Activated T-cell treated with anti-CD3 and anti-CD28 coated beads, Interleukin-2, amount 50 U/mL, for 24 hours (primary cell): Measurements from ENCODE around the gene C16orf74.

ENCODE experiments used
- DNase-seq: peaks from one replicate; pipeline ENCODE4 v3.0.0-alpha.2; 2020
- H3K27ac Mint-ChIP-seq: 2 replicates; pipeline ENCODE4 v1.8.0; 2020; ENCODE audit warnings: mild to moderate bottlenecking, mixed read lengths
- H3K27me3 Mint-ChIP-seq: 2 replicates; pipeline ENCODE4 v1.8.0; 2020; ENCODE audit warnings: mixed read lengths
- H3K36me3 Mint-ChIP-seq: 2 replicates; pipeline ENCODE4 v1.8.0; 2020; ENCODE audit warnings: low read depth, mixed read lengths
- H3K4me1 Mint-ChIP-seq: 2 replicates; pipeline ENCODE4 v1.8.0; 2020; ENCODE audit warnings: low read depth, mixed read lengths
- H3K4me3 Mint-ChIP-seq: 2 replicates; pipeline ENCODE4 v1.8.0; 2020; ENCODE audit warnings: mild to moderate bottlenecking, moderate library complexity, mixed read lengths
- H3K9me3 Mint-ChIP-seq: 2 replicates; pipeline ENCODE4 v1.8.0; 2020; ENCODE audit warnings: mixed read lengths

Gene C16orf74

GRCh38 chr16:85709766-85710585 is 40.9 kb downstream of the C16orf74 start:
- no peaks in the 10 kb centered on the region for H3K4me1 Mint-ChIP-seq

DNA sequence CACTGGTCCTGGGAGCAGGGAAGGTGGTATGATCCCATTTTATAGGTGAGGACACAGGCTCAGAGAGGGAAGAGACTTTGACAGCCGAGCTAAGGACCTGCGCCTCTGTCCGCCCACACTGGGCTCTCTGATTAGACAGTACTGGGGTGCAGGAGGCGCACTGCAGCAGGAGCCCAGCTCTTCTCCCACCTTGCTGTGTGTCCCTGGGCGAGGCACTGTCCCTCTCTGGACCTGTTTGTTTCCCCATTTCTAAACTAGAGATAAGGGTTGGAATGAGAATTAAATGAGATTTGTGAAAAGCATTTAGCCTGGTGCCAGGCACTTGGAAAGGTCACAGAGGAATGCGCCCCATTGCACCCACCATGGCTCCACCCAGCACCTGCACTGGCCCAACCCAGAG is 42.6 kb downstream of the C16orf74 start:
- H3K4me1 Mint-ChIP-seq: no peaks in the 10 kb centered on the region
- no peaks in the 10 kb centered on the region for H3K27me3 Mint-ChIP-seq
- no peak overlapping the region for H3K4me3 Mint-ChIP-seq
- no peak for DNase-seq
- peaks cover 4% of the 10 kb centered on the region for H3K9me3 Mint-ChIP-seq
- H3K27ac Mint-ChIP-seq: no peak overlapping the region
- peaks cover 2% of the 10 kb centered on the region for H3K36me3 Mint-ChIP-seq

More at GRCh38 chr16:85709766-85710585, 40.9 kb downstream of the C16orf74 start:
- Mint-ChIP-seq H3K36me3 (peaks cover 2% of the 10 kb centered on the region), H3K9me3 (peaks cover 4% of the 10 kb centered on the region), H3K27ac (no peak overlapping the region), H3K27me3 (peaks cover under 1% of the 10 kb centered on the region), H3K4me3 (no peak overlapping the region)
- DNase-seq: no peak

DNA sequence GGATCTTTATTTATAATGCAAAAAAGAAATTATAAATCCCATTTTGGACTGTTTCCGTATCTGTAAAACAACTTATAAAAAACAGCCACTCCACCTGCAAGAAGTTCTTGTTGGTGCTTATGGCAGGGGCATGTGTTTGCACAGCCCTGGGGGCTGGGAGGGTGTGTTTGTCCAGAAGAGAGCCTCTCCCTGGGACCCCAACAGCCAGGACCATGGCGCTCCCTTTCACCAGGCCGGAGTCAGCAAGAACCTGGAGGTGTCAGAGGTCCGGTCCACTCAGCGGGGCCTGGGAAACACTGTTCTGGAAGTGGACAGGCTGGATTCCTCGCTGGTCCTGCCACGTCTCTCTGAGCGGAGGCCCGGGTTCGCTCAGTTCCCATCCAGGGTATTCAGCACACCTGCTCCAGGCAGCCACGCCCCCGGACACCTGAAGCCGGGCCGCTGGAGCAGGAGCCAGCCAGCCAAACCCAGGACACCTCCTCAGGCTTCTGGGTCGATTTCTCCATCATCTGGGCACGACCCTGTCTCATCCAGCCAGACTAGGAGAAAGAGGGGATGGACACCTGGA is 43.3 kb downstream of the C16orf74 start:
- no peaks in the 10 kb centered on the region for H3K27me3 Mint-ChIP-seq
- DNase-seq: no peak
- no peaks in the 10 kb centered on the region for H3K4me1 Mint-ChIP-seq
- peaks cover under 1% of the 10 kb centered on the region for H3K36me3 Mint-ChIP-seq
- H3K4me3 Mint-ChIP-seq: no peak overlapping the region
- no peak overlapping the region for H3K27ac Mint-ChIP-seq
- peaks cover 4% of the 10 kb centered on the region for H3K9me3 Mint-ChIP-seq

DNA sequence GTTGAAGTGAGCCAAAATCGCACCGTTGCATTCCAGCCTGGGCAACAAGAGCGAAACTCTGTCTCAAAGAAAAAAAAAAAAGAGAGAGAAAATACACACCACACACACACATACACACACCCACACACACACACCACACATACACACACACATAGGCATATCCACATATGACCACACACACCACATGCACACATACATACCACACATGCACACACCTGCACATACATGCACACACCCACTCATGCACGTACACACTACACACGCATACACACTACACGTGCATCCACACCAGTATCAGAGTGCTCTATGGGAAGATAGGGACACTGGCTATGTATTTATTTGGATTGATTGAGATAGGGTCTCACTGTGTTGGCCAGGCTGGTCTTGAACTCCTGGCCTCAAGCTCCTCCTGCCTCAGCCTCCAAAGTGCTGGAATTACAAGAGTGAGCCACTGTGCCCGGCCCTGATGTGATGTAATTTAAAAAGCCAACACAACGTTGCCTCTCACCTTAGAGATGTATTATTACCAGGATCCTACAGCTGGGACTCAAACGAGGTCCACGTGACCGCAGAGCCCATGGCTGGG is 44.4 kb downstream of the C16orf74 start:
- H3K4me3 Mint-ChIP-seq: no peak overlapping the region
- no peak for DNase-seq
- no peaks in the 10 kb centered on the region for H3K27me3 Mint-ChIP-seq
- no peaks in the 10 kb centered on the region for H3K9me3 Mint-ChIP-seq
- H3K27ac Mint-ChIP-seq: no peak overlapping the region
- no peaks in the 10 kb centered on the region for H3K36me3 Mint-ChIP-seq
- no peaks in the 10 kb centered on the region for H3K4me1 Mint-ChIP-seq

GRCh38 chr16:85704900-85705846 is 45.7 kb downstream of the C16orf74 start:
- Mint-ChIP-seq H3K4me1 (no peaks in the 10 kb centered on the region), H3K27me3 (no peaks in the 10 kb centered on the region), H3K36me3 (no peaks in the 10 kb centered on the region), H3K9me3 (no peaks in the 10 kb centered on the region), H3K27ac (no peak overlapping the region), H3K4me3 (no peak overlapping the region)
- no peak for DNase-seq

GRCh38 chr16:85704011-85704410 is 46.9 kb downstream of the C16orf74 start:
- no peaks in the 10 kb centered on the region for H3K36me3 Mint-ChIP-seq
- H3K9me3 Mint-ChIP-seq: no peaks in the 10 kb centered on the region
- no peak overlapping the region for H3K27ac Mint-ChIP-seq

GRCh38 chr16:85699628-85700027 is 51.3 kb downstream of the C16orf74 start:
- DNase-seq: no peak
- Mint-ChIP-seq H3K27ac (no peak overlapping the region), H3K4me1 (no peaks in the 10 kb centered on the region), H3K9me3 (no peaks in the 10 kb centered on the region), H3K27me3 (peaks cover 23% of the 10 kb centered on the region), H3K36me3 (no peaks in the 10 kb centered on the region), H3K4me3 (no peak overlapping the region)

More at GRCh38 chr16:85704011-85704410, 46.9 kb downstream of the C16orf74 start:
- DNase-seq: no peak
- Mint-ChIP-seq H3K4me1 (no peaks in the 10 kb centered on the region), H3K27me3 (no peaks in the 10 kb centered on the region), H3K4me3 (no peak overlapping the region)

DNA sequence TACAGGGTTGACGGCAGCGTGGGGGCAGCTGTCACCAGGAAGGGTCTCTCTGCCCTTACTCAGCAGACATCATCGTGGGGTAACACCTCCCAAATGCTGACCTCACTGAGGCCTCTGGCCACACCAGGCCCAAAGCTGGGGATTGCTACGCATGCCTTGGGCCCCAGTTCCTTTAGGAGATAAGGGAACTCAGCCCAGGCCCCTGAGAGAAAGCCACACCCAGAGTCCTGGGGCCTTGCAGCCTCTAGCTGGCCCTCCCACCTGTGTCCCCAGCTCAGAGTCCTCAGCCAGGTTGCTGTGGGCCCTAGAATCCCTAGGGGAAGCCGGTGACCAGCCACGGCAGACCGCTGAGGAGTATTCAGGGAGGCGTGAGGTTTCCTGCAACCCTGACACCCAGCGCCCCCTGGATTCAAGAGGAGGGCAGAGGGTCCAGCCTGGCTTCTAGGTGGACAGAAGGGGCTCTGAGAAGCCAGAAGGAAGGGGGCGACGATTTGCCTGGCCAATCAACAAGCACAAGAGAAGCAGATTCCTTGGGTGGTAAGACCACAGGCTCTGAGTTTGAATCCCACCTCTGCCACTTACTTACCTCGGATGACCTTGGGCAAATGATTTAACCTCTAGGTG is 51.8 kb downstream of the C16orf74 start:
- Mint-ChIP-seq H3K9me3 (no peaks in the 10 kb centered on the region), H3K4me3 (no peak overlapping the region), H3K4me1 (no peaks in the 10 kb centered on the region), H3K27ac (no peak overlapping the region), H3K27me3 (peaks cover 23% of the 10 kb centered on the region), H3K36me3 (no peaks in the 10 kb centered on the region)
- no peak for DNase-seq

- DNase-seq: no peak
- Mint-ChIP-seq H3K27ac (no peak overlapping the region), H3K27me3 (peaks cover 23% of the 10 kb centered on the region), H3K4me3 (no peak overlapping the region), H3K9me3 (no peaks in the 10 kb centered on the region), H3K36me3 (no peaks in the 10 kb centered on the region), H3K4me1 (no peaks in the 10 kb centered on the region)
Measured at GRCh38 chr16:85698459-85698891, 52.4 kb downstream of the C16orf74 start.

GRCh38 chr16:85697431-85697830 is 53.5 kb downstream of the C16orf74 start:
- Mint-ChIP-seq H3K9me3 (no peaks in the 10 kb centered on the region), H3K27me3 (peaks cover 26% of the 10 kb centered on the region), H3K4me1 (no peaks in the 10 kb centered on the region)

GRCh38 chr16:85696781-85697180 is 54.1 kb downstream of the C16orf74 start:
- H3K4me3 Mint-ChIP-seq: no peak overlapping the region
- H3K27ac Mint-ChIP-seq: no peak overlapping the region
- no peaks in the 10 kb centered on the region for H3K9me3 Mint-ChIP-seq
- peaks cover 27% of the 10 kb centered on the region for H3K27me3 Mint-ChIP-seq
- H3K36me3 Mint-ChIP-seq: no peaks in the 10 kb centered on the region
- no peaks in the 10 kb centered on the region for H3K4me1 Mint-ChIP-seq
- DNase-seq: no peak

More at GRCh38 chr16:85697431-85697830, 53.5 kb downstream of the C16orf74 start:
- Mint-ChIP-seq H3K27ac (no peak overlapping the region), H3K36me3 (no peaks in the 10 kb centered on the region), H3K4me3 (no peak overlapping the region)
- DNase-seq: no peak

GRCh38 chr16:85695196-85696128 is 55.4 kb downstream of the C16orf74 start:
- Mint-ChIP-seq H3K36me3 (no peaks in the 10 kb centered on the region), H3K9me3 (no peaks in the 10 kb centered on the region), H3K27ac (no peak overlapping the region), H3K27me3 (peaks cover 27% of the 10 kb centered on the region), H3K4me1 (no peaks in the 10 kb centered on the region), H3K4me3 (no peak overlapping the region)
- no peak for DNase-seq

DNA sequence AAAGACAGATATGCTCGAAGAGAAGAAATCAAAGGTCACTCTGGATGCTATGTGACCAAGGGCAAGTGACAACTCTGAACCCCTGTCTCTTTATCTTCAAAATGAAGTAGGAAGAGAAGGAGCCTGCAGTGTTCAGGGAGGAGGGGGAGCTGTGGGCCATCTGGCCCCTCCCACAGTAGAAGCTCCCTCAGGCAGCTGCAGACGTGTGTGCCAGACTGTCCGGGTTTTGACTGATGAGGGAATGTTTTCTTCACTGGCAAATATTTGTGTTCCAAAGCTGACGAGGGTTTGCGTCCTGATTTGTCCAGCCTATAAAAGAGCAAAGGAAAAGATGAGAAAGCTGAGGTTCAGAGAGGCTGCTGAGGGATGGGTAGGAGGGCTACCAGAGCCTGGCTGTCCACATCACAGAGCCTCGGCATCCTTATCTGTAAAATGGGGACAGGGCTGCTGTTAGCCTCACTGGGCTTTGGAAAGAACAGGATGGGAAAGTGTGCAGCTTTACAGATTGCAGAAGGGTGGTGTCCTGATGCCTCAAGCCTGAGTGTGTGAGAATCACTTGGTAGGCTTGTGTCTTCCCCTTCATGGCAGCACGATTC is 60.3 kb downstream of the C16orf74 start:
- Mint-ChIP-seq H3K27ac (no peak overlapping the region), H3K4me1 (peaks cover 17% of the 10 kb centered on the region), H3K9me3 (no peaks in the 10 kb centered on the region), H3K27me3 (peaks cover 11% of the 10 kb centered on the region), H3K36me3 (peaks cover 28% of the 10 kb centered on the region), H3K4me3 (no peak overlapping the region)
- DNase-seq: no peak
